MM.1S (cell line): ENCODE measurements around the gene GAB1.

ENCODE experiments used
- EZH2 ChIP-seq: fragments of 300-600 bp; sonication (generic); optimal IDR thresholded peaks from 2 replicates; pipeline ENCODE3; 2017; ENCODE audit warnings: low read depth, mild to moderate bottlenecking, antibody characterized with exemption, low read length, mixed read lengths
- EZH2phosphoT487 ChIP-seq: fragments of 300-600 bp; sonication (generic); IDR thresholded peaks from 2 replicates; pipeline ENCODE4 v1.6.1; 2018; ENCODE audit warnings: antibody characterized with exemption, low read length
- TF ChIP-seq, protein P1 (sequence below): fragments of 300-600 bp; sonication (generic); IDR thresholded peaks from 2 replicates; pipeline ENCODE4 v1.5.1; 2016; ENCODE audit warnings: antibody characterized with exemption, low read length, mixed read lengths

DNA sequence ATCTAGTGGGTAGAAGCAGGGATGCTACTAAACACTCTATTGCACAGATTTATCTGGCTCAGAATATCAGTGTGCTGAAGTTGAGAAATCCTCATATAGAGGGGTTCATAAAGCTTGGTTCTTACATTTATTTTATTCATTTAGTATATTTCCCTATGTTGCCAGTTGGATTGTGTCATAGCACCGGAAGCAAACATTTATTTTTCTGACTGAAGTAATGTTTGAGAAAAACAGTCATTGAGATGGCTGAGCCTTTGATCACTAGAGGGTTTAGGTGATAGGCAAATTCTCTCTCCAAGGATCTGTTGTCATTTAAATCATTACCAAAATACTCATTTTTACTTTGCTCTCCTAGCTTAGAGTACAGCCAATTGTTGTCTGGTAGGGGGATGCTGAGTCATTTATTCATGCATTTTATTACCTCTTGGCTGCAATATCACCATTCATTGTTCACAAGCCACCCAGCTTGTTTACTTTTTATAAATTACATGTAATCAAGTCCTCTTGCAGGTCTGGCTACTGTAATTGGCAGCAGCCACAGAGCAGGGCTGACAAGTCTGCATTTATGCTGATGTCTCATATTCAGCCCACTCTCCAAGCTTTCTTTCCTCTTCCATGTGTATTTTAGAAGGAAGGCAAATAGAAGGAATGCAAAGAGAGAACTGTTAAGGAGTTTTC lies 15.2 kb downstream of the GAB1 start:
- TF ChIP-seq, protein P1, sequence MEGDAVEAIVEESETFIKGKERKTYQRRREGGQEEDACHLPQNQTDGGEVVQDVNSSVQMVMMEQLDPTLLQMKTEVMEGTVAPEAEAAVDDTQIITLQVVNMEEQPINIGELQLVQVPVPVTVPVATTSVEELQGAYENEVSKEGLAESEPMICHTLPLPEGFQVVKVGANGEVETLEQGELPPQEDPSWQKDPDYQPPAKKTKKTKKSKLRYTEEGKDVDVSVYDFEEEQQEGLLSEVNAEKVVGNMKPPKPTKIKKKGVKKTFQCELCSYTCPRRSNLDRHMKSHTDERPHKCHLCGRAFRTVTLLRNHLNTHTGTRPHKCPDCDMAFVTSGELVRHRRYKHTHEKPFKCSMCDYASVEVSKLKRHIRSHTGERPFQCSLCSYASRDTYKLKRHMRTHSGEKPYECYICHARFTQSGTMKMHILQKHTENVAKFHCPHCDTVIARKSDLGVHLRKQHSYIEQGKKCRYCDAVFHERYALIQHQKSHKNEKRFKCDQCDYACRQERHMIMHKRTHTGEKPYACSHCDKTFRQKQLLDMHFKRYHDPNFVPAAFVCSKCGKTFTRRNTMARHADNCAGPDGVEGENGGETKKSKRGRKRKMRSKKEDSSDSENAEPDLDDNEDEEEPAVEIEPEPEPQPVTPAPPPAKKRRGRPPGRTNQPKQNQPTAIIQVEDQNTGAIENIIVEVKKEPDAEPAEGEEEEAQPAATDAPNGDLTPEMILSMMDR = no peak
- TF ChIP-seq EZH2 = no peak
- TF ChIP-seq EZH2phosphoT487 = no peak
